Tibial nerve (tissue), 4 donors: ENCODE data around the gene NUPR1. TPM values are rescaled to one million over a fixed set of nuclear protein-coding genes. Genes with fewer than 3 reads are reported as not detected.

Source experiments
- DNase-seq, 2 donors: peaks; one replicate each; pipeline ENCODE4 v3.0.0-alpha.2; 2019; ENCODE audit warnings: low spot score in 2 of 2
- H3K27ac ChIP-seq, 4 donors: fragments of 200-600 bp; sonication (generic) in 3 of 4; one replicate each; pipeline ENCODE4 v1.5.1; 2017 to 2019; ENCODE audit warnings: mild to moderate bottlenecking in 1 of 4
- H3K27me3 ChIP-seq, 2 donors: fragments of 200-600 bp; sonication (generic) in 1 of 2; one replicate each; pipeline versions ENCODE4 v1.5.1 to v1.6.0; 2017 to 2019
- H3K36me3 ChIP-seq, 3 donors: fragments of 200-600 bp; sonication (generic); one replicate each; pipeline ENCODE4 v1.5.1; 2018 to 2019
- H3K4me1 ChIP-seq, 4 donors: fragments of 200-600 bp; sonication (generic) in 3 of 4; one replicate each; pipeline ENCODE4 v1.5.1; 2017 to 2019
- H3K4me3 ChIP-seq, 4 donors: fragments of 200-600 bp; sonication (generic) in 3 of 4; one replicate each; pipeline ENCODE4 v1.5.1; 2017 to 2019; ENCODE audit warnings: mild to moderate bottlenecking in 1 of 4, moderate library complexity in 1 of 4
- H3K9me3 ChIP-seq, 4 donors: fragments of 200-600 bp; sonication (generic) in 3 of 4; one replicate each; pipeline ENCODE4 v1.5.1; 2017 to 2019
- EP300 ChIP-seq, 2 donors: sonication (generic); formaldehyde crosslinking; IDR thresholded peaks; one replicate each; pipeline ENCODE4 v1.6.1; 2017; ENCODE audit warnings: antibody characterized with exemption in 2 of 2, mild to moderate bottlenecking in 1 of 2
- POLR2A ChIP-seq, 2 donors: fragments of 450-650 bp; IDR thresholded peaks; one replicate each; pipeline ENCODE4 v1.6.1; 2017; ENCODE audit warnings: antibody characterized with exemption in 2 of 2, mild to moderate bottlenecking in 2 of 2, moderate library complexity in 2 of 2
- WGBS, 2 donors: methylation state at CpG; one replicate each; pipeline ENCODE4 v1.1.5; 2018; 5-methylcytosine and 5-hydroxymethylcytosine counted together
- total RNA-seq, 4 donors: library from RNA; depleted of rRNA; stranded (reverse); fragments of >200 nt; gene quantifications; one replicate each; pipeline ENCODE4 v1.1.0, GENCODE V29; 2016
- TF ChIP-seq, protein P1 (sequence below), 5 experiments: fragments of 200-600 bp in 3 of 5; fragments of 450-650 bp in 2 of 5; sonication (generic) in 3 of 5; IDR thresholded peaks; one replicate each; pipeline ENCODE4 v1.5.1; 2016 to 2019; ENCODE audit warnings: antibody characterized with exemption in 5 of 5, mild to moderate bottlenecking in 3 of 5, moderate library complexity in 2 of 5

NUPR1 gene
- total RNA-seq, 4 donors from 2014 or later, result 33.0 to 57.2 (median 53.4) TPM

DNA sequence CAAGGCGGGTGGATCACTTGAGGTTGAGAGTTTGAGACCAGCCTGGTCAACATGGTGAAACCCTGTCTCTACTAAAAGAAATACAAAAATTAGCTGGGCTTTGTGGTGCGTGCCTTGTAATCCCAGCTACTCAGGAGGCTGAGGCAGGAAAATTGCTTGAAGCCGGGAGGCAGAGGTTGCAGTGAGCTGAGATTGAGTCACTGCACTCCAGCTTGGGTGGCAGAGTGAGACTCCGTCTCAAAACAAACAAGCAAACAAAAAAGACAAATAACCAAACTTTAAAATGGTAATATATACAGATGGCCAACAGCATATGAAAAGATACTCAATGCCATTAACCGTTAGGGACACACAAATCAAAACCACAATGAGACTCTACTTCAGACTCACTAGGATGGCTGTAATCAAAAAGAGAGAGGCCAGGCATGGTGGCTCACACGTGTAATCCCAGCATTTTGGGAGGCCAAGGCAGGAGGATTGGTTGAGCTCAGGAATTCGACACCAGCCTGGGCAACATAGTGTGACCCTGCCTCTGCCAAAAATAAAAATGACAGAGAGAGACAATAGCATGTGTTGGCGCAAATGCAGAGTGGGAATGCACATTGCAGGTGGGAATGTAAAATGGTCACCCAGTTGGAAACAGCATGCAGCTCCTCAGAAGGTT, 36.8 kb upstream of the NUPR1 start:
- 88 to 93% methylated on average over 8 of the region's 8 CpGs for WGBS, 2 donors
- Histone ChIP-seq H3K4me1 (peaks cover 0 to 18% (median 0%) of the 10 kb centered on the region in 4 donors), H3K36me3 (peaks cover 0 to 6% (median 0%) of the 10 kb centered on the region in 3 donors), H3K27me3 (no peaks in the 10 kb centered on the region), H3K4me3 (no peak overlapping the region), H3K27ac (no peak overlapping the region), H3K9me3 (no peaks in the 10 kb centered on the region)
- DNase-seq, result no peak
- TF ChIP-seq POLR2A (IDR thresholded peaks at IDR 0.05), result no peak
- TF ChIP-seq, protein P1, sequence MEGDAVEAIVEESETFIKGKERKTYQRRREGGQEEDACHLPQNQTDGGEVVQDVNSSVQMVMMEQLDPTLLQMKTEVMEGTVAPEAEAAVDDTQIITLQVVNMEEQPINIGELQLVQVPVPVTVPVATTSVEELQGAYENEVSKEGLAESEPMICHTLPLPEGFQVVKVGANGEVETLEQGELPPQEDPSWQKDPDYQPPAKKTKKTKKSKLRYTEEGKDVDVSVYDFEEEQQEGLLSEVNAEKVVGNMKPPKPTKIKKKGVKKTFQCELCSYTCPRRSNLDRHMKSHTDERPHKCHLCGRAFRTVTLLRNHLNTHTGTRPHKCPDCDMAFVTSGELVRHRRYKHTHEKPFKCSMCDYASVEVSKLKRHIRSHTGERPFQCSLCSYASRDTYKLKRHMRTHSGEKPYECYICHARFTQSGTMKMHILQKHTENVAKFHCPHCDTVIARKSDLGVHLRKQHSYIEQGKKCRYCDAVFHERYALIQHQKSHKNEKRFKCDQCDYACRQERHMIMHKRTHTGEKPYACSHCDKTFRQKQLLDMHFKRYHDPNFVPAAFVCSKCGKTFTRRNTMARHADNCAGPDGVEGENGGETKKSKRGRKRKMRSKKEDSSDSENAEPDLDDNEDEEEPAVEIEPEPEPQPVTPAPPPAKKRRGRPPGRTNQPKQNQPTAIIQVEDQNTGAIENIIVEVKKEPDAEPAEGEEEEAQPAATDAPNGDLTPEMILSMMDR (IDR thresholded peaks at IDR 0.05), result no peak

DNA sequence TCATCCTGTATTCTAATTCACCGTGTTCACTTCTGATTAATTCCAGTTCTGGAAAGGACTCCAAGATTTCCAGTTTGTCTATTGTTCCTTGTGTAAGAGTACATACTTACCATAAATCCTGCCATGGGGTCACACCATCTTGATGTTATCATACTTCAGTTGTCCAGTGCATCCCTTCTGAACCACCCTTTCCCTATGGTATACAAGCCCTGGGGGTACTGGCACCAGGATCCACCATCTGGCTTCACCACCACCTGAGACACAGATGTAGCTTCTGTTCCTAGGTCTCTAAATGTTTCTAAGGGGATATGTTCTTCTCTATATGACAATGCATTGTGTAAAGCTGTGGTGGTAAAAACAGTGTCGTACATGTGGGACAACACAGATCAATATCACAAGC, 36.2 kb upstream of the NUPR1 start:
- Histone ChIP-seq H3K4me3 (no peak overlapping the region), H3K4me1 (peaks cover 0 to 18% (median 0%) of the 10 kb centered on the region in 4 donors), H3K36me3 (peaks cover 0 to 1% (median 0%) of the 10 kb centered on the region in 3 donors), H3K27me3 (no peaks in the 10 kb centered on the region), H3K27ac (no peak overlapping the region), H3K9me3 (no peaks in the 10 kb centered on the region)
- 89 to 98% methylated on average over 2 of the region's 2 CpGs for WGBS, 2 donors
- TF ChIP-seq, protein P1 (IDR thresholded peaks at IDR 0.05), result no peak
- no peak for TF ChIP-seq POLR2A (IDR thresholded peaks at IDR 0.05)
- TF ChIP-seq EP300 (IDR thresholded peaks at IDR 0.05), result no peak
- no peak for DNase-seq

DNA sequence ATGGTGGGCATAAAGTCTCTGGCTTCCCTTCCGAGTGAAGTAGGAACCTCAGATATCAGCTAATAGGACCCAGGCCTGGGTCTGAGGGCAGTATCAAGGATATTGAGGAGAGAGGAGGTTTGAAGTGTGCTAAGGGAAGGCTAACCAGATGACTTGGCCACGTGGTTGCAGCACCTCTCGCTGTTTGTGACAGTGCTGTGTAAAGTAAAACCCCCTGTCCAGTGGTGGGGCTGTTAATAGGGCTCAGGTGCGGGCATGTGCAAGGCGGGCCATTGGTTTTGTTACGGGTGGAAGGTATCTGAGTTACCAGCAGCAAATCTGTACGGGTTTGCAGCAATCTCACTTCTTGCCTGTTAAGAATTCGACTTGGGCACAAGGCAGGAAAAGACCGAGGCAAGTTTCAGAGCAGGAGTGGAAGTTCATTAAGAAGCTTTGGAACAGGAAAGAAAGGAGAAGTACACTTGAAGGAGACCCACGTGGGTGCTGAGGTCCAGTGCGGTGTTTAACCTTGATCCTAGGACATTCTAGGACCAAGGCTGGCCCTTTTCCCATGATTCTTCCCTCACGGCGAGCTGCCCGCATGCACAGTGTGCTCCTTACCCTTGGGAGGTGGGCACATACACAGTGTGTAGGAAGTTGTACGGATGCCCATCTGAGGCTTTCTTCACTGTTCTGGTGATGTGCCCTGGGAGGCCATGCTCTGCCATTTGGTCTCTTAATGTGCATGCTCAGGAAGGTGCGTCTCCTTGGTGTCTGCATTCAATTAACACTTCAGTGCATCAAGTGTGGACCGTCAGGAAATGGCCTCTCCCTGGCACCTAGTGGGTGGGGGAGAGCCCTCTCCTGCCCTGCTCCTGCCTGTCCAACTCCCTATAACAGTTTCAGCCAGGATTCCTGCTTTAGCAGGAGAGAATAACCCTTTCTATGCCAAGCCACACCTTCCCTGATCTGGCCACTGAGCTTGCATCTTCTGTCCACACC, 35.3 kb upstream of the NUPR1 start:
- DNase-seq, result no peak
- WGBS, 2 donors, result 71 to 83% methylated on average over 17 of the region's 17 CpGs
- no peaks in the 10 kb centered on the region for H3K27me3 ChIP-seq
- no peaks in the 10 kb centered on the region for H3K9me3 ChIP-seq
- H3K4me1 ChIP-seq, result peaks cover 0 to 18% (median 0%) of the 10 kb centered on the region in 4 donors
- H3K4me3 ChIP-seq, result no peak overlapping the region
- H3K36me3 ChIP-seq, result peaks cover 0 to 5% (median 0%) of the 10 kb centered on the region in 3 donors
- H3K27ac ChIP-seq, result no peak overlapping the region
- TF ChIP-seq, protein P1 (IDR thresholded peaks at IDR 0.05), result no peak
- TF ChIP-seq POLR2A (IDR thresholded peaks at IDR 0.05) (no peak), EP300 (IDR thresholded peaks at IDR 0.05) (no peak)

DNA sequence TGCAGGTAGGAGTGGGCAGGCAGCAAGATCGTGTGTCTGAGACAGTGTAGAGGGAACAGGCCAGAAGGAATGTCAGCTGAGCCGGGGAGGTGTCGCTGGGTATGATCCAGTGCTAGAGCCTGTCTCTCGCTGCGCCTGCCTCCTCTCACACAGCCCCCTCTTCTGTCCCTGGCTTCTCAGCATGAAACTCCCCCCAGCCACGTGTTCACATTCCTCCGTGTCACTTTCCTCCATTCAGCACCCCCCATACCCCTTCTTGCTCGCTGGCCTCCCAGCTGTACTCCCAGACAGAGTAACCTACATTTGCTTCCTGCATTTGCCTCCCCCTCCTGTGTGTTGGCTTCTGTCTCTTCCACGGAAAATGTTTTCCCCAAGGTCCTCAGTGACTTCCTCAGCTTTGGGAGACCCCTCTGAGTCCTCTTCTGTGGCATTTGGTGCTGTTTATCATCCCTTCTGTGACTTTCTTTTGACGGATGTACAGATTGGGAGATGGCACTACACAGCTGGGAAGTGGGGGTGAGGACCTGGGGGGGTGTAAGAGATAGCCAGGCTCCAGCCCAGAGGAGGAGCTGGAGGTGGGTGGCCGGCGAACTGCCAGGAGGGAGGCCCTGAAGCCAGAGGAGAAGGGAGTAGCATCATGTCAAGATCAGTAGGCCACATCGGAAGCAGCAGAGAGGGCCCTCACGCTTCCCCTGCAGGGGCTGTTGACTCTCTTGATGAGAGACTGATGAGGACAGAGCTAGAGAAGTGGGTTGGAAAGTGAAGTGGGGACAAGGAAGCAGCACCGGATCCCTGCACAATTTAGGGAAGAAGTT, 34.1 kb upstream of the NUPR1 start:
- peaks cover 0 to 18% (median 0%) of the 10 kb centered on the region in 4 donors for H3K4me1 ChIP-seq
- H3K27ac ChIP-seq, result peak overlapping the region in 1 of 4 donors; percentile 44
- H3K9me3 ChIP-seq, result no peaks in the 10 kb centered on the region
- no peak for TF ChIP-seq POLR2A (IDR thresholded peaks at IDR 0.05)
- no peak for TF ChIP-seq EP300 (IDR thresholded peaks at IDR 0.05)
- TF ChIP-seq, protein P1 (IDR thresholded peaks at IDR 0.05), result no peak
- H3K4me3 ChIP-seq, result no peak overlapping the region
- no peak for DNase-seq
- peaks cover 0 to 5% (median 0%) of the 10 kb centered on the region in 3 donors for H3K36me3 ChIP-seq
- H3K27me3 ChIP-seq, result no peaks in the 10 kb centered on the region
- 28 to 37% methylated on average over 15 of the region's 15 CpGs for WGBS, 2 donors
